Measurements from ENCODE around the gene ABCC1. TPM values are rescaled to one million over a fixed set of nuclear protein-coding genes. Genes with fewer than 3 reads are reported as not detected.

Gene ABCC1
- total and polyA plus RNA-seq, 2 of the 8 experiments (the other 6 are each of a cell fraction or from before 2014, with no cell fraction given): 42.6 to 66.8 TPM

- Histone ChIP-seq H4K5ac (ENCODE audit: insufficient read length, low read depth, low read length) (no peak overlapping the region), H4K8ac (ENCODE audit: extremely low read depth, insufficient read depth, low read length) (no peak overlapping the region), H2BK15ac (ENCODE audit: low read length) (no peak overlapping the region), H3K4me3 (ENCODE audit: extremely low read depth in 1 of 4, insufficient read depth in 2 of 4, low read depth in 3 of 4, low read length in 4 of 4) (no peak overlapping the region), H4K91ac (replicated peaks; ENCODE audit: insufficient read length, low read length) (no peak overlapping the region), H2BK12ac (ENCODE audit: low read depth, low read length) (no peak overlapping the region), H2BK20ac (ENCODE audit: low read length) (no peak overlapping the region), H3K56ac (replicated peaks; ENCODE audit: insufficient read length, low read depth, low read length) (no peak overlapping the region), H3K27ac (ENCODE audit: low read depth, low read length) (no peak overlapping the region), H3K4me2 (ENCODE audit: insufficient read depth in 1 of 2, low read depth in 2 of 2, low read length in 2 of 2) (no peak overlapping the region), H2BK5ac (ENCODE audit: low read depth, low read length) (no peak overlapping the region), H2BK120ac (replicated peaks; ENCODE audit: low read depth, low read length) (no peak overlapping the region), H3K4ac (replicated peaks; ENCODE audit: insufficient read length, low read depth, low read length) (no peak overlapping the region), H3K4me1 (replicated peaks in 1 of 4; ENCODE audit: control insufficient read depth in 3 of 4, insufficient read depth in 4 of 4, low read length in 3 of 4) (no peaks in the 10 kb centered on the region; a peak in 1 of 7 replicates), H3K27me3 (replicated peaks in 1 of 4; ENCODE audit: control insufficient read depth in 3 of 4, extremely low read depth in 1 of 4, insufficient read depth in 3 of 4, low read length in 3 of 4) (no peaks in the 10 kb centered on the region), H2AK5ac (ENCODE audit: low read depth, low read length) (no peak overlapping the region), H3K9ac (replicated peaks in 1 of 4; ENCODE audit: extremely low read depth in 1 of 4, low read depth in 3 of 4, low read length in 3 of 4) (no peak overlapping the region), H3K23ac (ENCODE audit: insufficient read length) (no peak overlapping the region), H3K79me2 (ENCODE audit: control insufficient read depth in 1 of 2, insufficient read depth in 2 of 2, low read length in 2 of 2) (no peaks in the 10 kb centered on the region), H3K18ac (ENCODE audit: extremely low read depth, low read length) (no peak overlapping the region), H3K36me3 (ENCODE audit: control insufficient read depth in 2 of 4, insufficient read depth in 4 of 4, low read length in 3 of 4) (peaks cover 15 to 67% (median 42%) of the 10 kb centered on the region in 4 experiments), H3K14ac (ENCODE audit: insufficient read length) (no peak overlapping the region), H3K9me3 (ENCODE audit: insufficient read depth in 2 of 2, low read depth in 1 of 2, low read length in 1 of 2) (no peaks in the 10 kb centered on the region), H3K79me1 (ENCODE audit: low read depth, low read length) (no peaks in the 10 kb centered on the region; the same call in 1 of the 2 replicates), H4K20me1 (replicated peaks in 1 of 2; ENCODE audit: control insufficient read depth in 1 of 2, insufficient read depth in 2 of 2, low read length in 2 of 2) (peaks cover 0 to 7% of the 10 kb centered on the region in 2 experiments), H2AFZ (ENCODE audit: low read length) (no peak overlapping the region), H3K23me2 (ENCODE audit: low read depth, low read length) (no peaks in the 10 kb centered on the region)
- WGBS, 2 experiments (ENCODE audit: extremely low coverage in 1 of 2, insufficient coverage in 1 of 2, insufficient read length in 1 of 2, insufficient replicate concordance in 2 of 2, low coverage in 1 of 2, low lambda C conversion rate in 2 of 2, missing lambda C conversion rate in 1 of 2): 93% methylated on average over 4 of the region's 4 CpGs; no CpG with 5 or more reads in 1 of the 2 experiments
- FAIRE-seq: no peak
- POLR2A ChIA-PET (ENCODE audit: partially characterized antibody): no interaction called here
- no peak for DNase-seq (ENCODE audit: low read depth in 1 of 2, low spot score in 2 of 2)
- CTCF ChIA-PET (ENCODE audit: partially characterized antibody): no interaction called here
- TF ChIP-seq ATF3 (IDR thresholded peaks at IDR 0.05; ENCODE audit: insufficient read depth, low read depth, low read length) (no peak), E2F6 (IDR thresholded peaks at IDR 0.05) (no peak), NANOG (IDR thresholded peaks at IDR 0.05; ENCODE audit: insufficient read depth, low read depth, low read length, poor library complexity, severe bottlenecking) (no peak), SP1 (IDR thresholded peaks at IDR 0.05; ENCODE audit: low read depth, low read length) (no peak), CREB1 (IDR thresholded peaks at IDR 0.05) (no peak), ASH2L (IDR thresholded peaks at IDR 0.05; ENCODE audit: low read length) (no peak), SP2 (IDR thresholded peaks at IDR 0.05; ENCODE audit: low read length) (no peak), SUZ12 (IDR thresholded peaks at IDR 0.05; ENCODE audit: low read length) (no peak), PHF8 (conservative IDR thresholded peaks at IDR 0.05; ENCODE audit: low read depth, low read length) (no peak), CBX8 (IDR thresholded peaks at IDR 0.05; ENCODE audit: borderline replicate concordance, low read depth, low read length) (no peak), CTBP2 (IDR thresholded peaks at IDR 0.05; ENCODE audit: borderline replicate concordance, insufficient read depth, insufficient read length, low read length) (no peak), YY1 (IDR thresholded peaks at IDR 0.05; ENCODE audit: low read depth, low read length) (no peak), HDAC6 (IDR thresholded peaks at IDR 0.05; ENCODE audit: low read depth, low read length) (no peak), POLR2AphosphoS5 (IDR thresholded peaks at IDR 0.05; ENCODE audit: low read depth, low read length) (no peak)
Observed at GRCh38 chr16:16140537-16140936, 191.1 kb downstream of the ABCC1 start.
